Left cardiac atrium (tissue), 4 donors: ENCODE measurements around the gene C4orf51. TPM values are rescaled to one million over a fixed set of nuclear protein-coding genes. Genes with fewer than 3 reads are reported as not detected.

Source experiments
- ATAC-seq, 2 donors: fragments of 200-7000 bp; cut with Tn5 transposase; one replicate each; pipeline ENCODE4 v1.9.1; 2020; ENCODE audit warnings: mild to moderate bottlenecking in 2 of 2, moderate library complexity in 2 of 2
- DNase-seq: peaks from one replicate; pipeline ENCODE4 v3.0.0-alpha.2; 2020
- intact Hi-C, 2 donors: fragments of 100-400 bp; cut with DNase I; formaldehyde crosslinking; loops; one replicate each; pipeline versions ENCODE4 v1.14.1 to v1.15.1; 2022 to 2023
- total RNA-seq, 2 donors: library from RNA; stranded (reverse); fragmentation: NEBNext Ultra II Directional; extraction: Animal tissue kit (Norgen Biotek cat#: 25700); gene quantifications; one replicate each; pipeline ENCODE4 v1.2.1, GENCODE V29; 2021
- donor health status: DM: no; HTN: yes; CAD: no.
- donor health status: DM: no; HTN: yes; CAD: no; lungs with severe emphysema.
- donor health status: DM: yes; HTN: yes; CAD: no.
- donor health status: Dilated cardiomyopathy.

The C4orf51 gene
- total RNA-seq, 2 donors from 2014 or later = not detected

DNA sequence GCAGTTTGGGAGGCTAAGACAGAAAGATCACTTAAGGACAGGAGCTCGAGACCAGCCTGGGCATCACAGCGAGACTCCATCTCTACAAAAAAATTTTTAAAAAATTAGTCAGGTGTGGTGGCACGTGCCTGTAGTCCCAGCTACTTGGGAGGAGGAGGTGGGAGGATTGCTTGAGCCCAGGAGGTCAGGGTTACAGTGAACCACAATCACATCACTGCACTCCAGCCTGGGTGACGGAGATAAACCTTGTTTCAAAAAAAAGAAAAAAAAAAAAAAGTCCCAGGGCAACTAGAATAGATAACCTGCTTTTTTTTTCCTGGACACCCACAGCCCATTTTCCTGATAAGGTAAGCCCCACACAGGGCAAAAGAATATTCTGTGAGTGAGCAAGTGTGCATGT is 96.3 kb downstream of the C4orf51 start:
- DNase-seq = no peak
- intact Hi-C loops = no loop called here
- ATAC-seq = no peak

DNA sequence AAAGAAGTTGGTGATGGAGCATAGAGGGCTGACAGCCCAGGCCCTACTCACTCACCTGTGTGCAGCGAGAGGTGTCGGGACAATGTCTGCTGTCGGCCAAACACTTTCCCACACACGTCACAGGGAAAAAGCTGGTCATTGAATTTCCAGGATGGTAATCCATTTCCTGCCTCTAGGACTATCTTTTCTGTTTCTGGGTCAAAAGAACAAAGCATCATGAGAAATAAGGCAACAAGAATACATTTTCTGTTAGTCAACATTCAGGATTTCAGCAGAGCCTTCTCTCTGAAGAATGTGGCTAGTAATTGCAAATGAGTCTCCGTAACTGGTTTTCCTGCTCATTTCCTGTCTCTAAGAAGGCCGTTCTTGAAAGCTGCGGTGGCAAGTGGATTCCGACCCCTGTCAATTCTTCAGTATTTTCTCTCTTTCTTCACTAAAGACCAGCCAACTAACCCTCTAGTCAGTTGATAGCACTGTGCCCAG is 99.4 kb downstream of the C4orf51 start:
- ATAC-seq (no peak), DNase-seq (no peak)
- intact Hi-C loops = no loop called here

DNA sequence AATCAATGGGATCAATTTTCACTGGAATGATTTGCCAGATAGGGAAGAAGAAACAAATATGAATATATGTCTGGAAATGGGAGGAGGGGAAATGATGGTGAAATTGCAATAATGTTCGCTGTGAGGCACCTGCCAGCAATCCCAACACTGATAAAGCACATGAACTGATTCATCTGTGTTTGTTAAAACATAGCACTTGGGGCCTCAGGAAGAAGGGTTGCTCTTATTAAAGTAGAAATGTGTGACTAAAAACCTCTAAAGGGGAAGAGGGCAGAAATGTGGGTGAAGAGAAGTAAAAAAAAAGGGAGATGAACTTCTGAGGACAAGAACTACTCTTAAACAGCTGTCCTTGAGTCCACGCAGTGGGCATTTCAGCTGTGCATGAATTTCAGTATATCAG is 101.4 kb downstream of the C4orf51 start:
- no peak for ATAC-seq
- no peak for DNase-seq
- intact Hi-C loops = no loop called here

Other genes with a start within 250 kb of the C4orf51 start
- gene SMAD1, start 198.3 kb upstream of the C4orf51 start, total RNA-seq = 10 to 100 TPM in 1 of 2 donors, 1 to 10 TPM in 1; 9.8 to 10.6 TPM
- gene MMAA, start 60.8 kb upstream of the C4orf51 start, total RNA-seq = 1 to 10 TPM; 6.6 to 8.7 TPM